ENCODE results near the gene IL1R2. TPM values are rescaled to one million over a fixed set of nuclear protein-coding genes. Genes with fewer than 3 reads are reported as not detected.

The IL1R2 gene
- total RNA-seq, 4 donors from 2014 or later: 1.1 to 25.2 (median 10.0) TPM

DNA sequence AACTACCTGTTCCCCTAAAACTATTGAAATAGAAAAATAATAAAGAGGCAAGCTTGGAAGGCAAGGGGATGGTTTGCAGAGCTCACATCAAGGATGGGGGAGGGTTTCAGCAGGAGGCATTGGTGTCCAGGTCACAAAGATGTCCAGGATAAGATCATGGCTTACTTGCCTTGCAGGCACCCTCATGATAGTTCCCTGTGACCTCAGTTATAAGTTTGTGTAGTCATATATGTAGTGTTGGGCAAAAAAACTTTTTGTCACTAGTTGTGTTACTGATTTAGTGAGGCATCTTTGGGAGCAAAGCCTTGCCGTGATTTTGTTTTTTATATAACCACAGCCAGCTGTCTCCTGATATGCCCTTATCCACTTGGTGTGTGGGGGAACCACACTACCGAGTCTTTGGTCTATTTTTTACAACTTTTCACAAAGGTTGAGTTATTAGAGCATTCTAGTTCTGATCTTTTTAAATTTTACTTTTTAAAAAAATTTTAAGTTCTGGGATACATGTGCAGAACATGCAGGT is 53.3 kb downstream of the IL1R2 start:
- Histone ChIP-seq H3K36me3 (no peaks in the 10 kb centered on the region), H3K27me3 (no peaks in the 10 kb centered on the region), H3K4me1 (peaks cover 3 to 32% (median 9%) of the 10 kb centered on the region in 3 donors), H3K9me3 (no peaks in the 10 kb centered on the region), H3K4me3 (no peak overlapping the region), H3K27ac (no peak overlapping the region)
- no peak for TF ChIP-seq EP300 (IDR thresholded peaks at IDR 0.05)
- no peak for TF ChIP-seq POLR2A (IDR thresholded peaks at IDR 0.05)
- TF ChIP-seq, protein P1, sequence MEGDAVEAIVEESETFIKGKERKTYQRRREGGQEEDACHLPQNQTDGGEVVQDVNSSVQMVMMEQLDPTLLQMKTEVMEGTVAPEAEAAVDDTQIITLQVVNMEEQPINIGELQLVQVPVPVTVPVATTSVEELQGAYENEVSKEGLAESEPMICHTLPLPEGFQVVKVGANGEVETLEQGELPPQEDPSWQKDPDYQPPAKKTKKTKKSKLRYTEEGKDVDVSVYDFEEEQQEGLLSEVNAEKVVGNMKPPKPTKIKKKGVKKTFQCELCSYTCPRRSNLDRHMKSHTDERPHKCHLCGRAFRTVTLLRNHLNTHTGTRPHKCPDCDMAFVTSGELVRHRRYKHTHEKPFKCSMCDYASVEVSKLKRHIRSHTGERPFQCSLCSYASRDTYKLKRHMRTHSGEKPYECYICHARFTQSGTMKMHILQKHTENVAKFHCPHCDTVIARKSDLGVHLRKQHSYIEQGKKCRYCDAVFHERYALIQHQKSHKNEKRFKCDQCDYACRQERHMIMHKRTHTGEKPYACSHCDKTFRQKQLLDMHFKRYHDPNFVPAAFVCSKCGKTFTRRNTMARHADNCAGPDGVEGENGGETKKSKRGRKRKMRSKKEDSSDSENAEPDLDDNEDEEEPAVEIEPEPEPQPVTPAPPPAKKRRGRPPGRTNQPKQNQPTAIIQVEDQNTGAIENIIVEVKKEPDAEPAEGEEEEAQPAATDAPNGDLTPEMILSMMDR (IDR thresholded peaks at IDR 0.05): no peak
- TF ChIP-seq POLR2AphosphoS5 (IDR thresholded peaks at IDR 0.05): no peak
- WGBS, 2 donors (ENCODE audit: low coverage in 1 of 2): 88 to 94% methylated on average over 2 of the region's 2 CpGs
- no peak for ATAC-seq

DNA sequence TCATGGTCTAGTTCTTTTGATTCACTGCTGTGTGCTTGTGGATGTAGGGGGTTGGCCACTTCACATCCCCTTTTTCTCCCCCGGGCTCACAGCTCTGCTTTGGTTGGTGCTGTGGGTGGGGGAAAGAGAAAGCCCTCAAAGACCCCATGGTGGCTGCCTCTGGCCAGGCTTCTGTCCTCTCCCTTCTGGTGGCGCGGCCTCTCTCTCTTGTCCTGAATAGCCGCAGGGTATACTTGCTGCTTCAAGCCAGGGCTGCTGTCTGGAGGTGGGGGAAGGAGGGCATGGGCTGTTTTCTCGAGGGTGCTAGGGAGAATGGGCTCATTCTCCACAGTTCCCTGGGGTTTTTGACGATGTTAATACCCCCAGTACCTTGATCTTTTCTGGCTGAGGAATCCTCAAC is 53.9 kb downstream of the IL1R2 start:
- H3K27me3 ChIP-seq: no peaks in the 10 kb centered on the region
- H3K27ac ChIP-seq: peak overlapping the region in 3 of 4 donors; percentile 38 to 63 (median 56)
- H3K4me1 ChIP-seq: peaks cover 5 to 39% (median 13%) of the 10 kb centered on the region in 3 donors
- H3K4me3 ChIP-seq: no peak overlapping the region
- WGBS, 2 donors (ENCODE audit: low coverage in 1 of 2): 70% methylated on average over 2 of the region's 6 CpGs; no CpG with 5 or more reads in 1 of the 2 donors
- no peak for ATAC-seq
- no peaks in the 10 kb centered on the region for H3K9me3 ChIP-seq
- no peaks in the 10 kb centered on the region for H3K36me3 ChIP-seq
- TF ChIP-seq POLR2A (IDR thresholded peaks at IDR 0.05): no peak
- no peak for TF ChIP-seq EP300 (IDR thresholded peaks at IDR 0.05)
- TF ChIP-seq POLR2AphosphoS5 (IDR thresholded peaks at IDR 0.05): no peak
- TF ChIP-seq, protein P1 (IDR thresholded peaks at IDR 0.05): no peak

DNA sequence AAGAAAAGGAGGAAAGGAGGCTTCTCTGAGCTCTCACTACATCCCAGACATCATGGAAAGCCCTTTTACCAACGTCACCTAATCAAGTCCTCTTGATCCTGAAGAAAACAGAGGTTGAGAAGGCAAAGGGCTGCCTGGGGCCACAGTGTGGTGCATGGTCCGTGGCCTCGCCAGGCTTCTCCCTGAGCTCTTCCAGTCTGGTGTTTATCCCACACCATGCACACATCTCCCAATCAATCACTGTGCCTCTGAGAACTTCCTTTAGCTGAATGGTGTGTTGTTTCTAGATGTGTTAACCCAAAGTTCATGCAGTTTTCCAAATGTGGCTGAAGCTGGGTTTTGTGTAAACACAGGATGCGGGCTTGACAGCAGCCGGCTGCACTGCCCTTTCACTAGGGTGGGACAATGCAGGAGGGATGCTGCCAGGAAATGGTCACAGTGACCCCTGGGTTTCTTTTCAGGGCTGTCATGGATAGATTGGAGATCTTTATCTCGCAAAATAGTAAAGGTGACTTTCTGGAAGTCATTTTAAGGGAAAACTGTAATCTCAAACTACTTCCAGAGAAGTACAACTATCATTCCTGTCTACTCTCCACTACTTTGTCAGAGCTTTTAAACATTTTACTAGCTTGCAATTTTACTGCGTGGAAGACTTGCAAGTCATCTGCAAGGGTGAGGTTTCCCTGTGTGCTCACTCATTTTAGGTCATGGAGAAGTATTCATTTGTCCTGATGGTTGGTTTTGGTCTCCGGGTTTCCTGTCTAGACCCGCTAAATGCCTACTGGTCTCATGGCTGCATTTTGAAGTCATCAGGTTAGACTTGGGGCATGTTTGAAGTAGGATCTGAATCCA is 54.6 kb downstream of the IL1R2 start:
- H3K27me3 ChIP-seq: no peaks in the 10 kb centered on the region
- no peaks in the 10 kb centered on the region for H3K36me3 ChIP-seq
- no peak overlapping the region for H3K4me3 ChIP-seq
- no peaks in the 10 kb centered on the region for H3K9me3 ChIP-seq
- peaks cover 9 to 45% (median 13%) of the 10 kb centered on the region in 3 donors for H3K4me1 ChIP-seq
- peak overlapping the region in 3 of 4 donors; percentile 38 to 63 (median 56) for H3K27ac ChIP-seq
- ATAC-seq: peak; percentile 9
- peak; percentile 79 for TF ChIP-seq POLR2AphosphoS5 (IDR thresholded peaks at IDR 0.05)
- no peak for TF ChIP-seq POLR2A (IDR thresholded peaks at IDR 0.05)
- TF ChIP-seq EP300 (IDR thresholded peaks at IDR 0.05): no peak
- TF ChIP-seq, protein P1 (IDR thresholded peaks at IDR 0.05): no peak
- 25 to 55% methylated on average over 2 to 4 of the region's 9 CpGs for WGBS, 2 donors (ENCODE audit: low coverage in 1 of 2)

- WGBS, 2 donors (ENCODE audit: low coverage in 1 of 2): 80 to 85% methylated on average over 2 of the region's 8 CpGs
- Histone ChIP-seq H3K9me3 (no peaks in the 10 kb centered on the region), H3K27me3 (no peaks in the 10 kb centered on the region), H3K4me3 (no peak overlapping the region), H3K36me3 (no peaks in the 10 kb centered on the region), H3K4me1 (peaks cover 13 to 58% (median 20%) of the 10 kb centered on the region in 3 donors), H3K27ac (peak overlapping the region in 3 of 4 donors; percentile 48 to 85 (median 84))
- ATAC-seq: peak; percentile 64
- TF ChIP-seq EP300 (IDR thresholded peaks at IDR 0.05) (no peak), POLR2AphosphoS5 (IDR thresholded peaks at IDR 0.05) (peak; percentile 91)
Observed at GRCh38 chr2:102048465-102048864, 56.7 kb downstream of the IL1R2 start.

- 38 to 52% methylated on average over 6 to 8 of the region's 10 CpGs for WGBS, 2 donors (ENCODE audit: low coverage in 1 of 2)
- TF ChIP-seq POLR2A (IDR thresholded peaks at IDR 0.05) (no peak), EP300 (IDR thresholded peaks at IDR 0.05) (no peak), POLR2AphosphoS5 (IDR thresholded peaks at IDR 0.05) (peak; percentile 93)
- TF ChIP-seq, protein P1 (IDR thresholded peaks at IDR 0.05): peak in 1 of 4 experiments; percentile 30
- H3K9me3 ChIP-seq: no peaks in the 10 kb centered on the region
- H3K4me3 ChIP-seq: no peak overlapping the region
- H3K27me3 ChIP-seq: no peaks in the 10 kb centered on the region
- H3K27ac ChIP-seq: peak overlapping the region; percentile 68 to 93 (median 84)
- no peaks in the 10 kb centered on the region for H3K36me3 ChIP-seq
- H3K4me1 ChIP-seq: peaks cover 13 to 58% (median 20%) of the 10 kb centered on the region in 3 donors
- ATAC-seq: peak; percentile 33
Observed at GRCh38 chr2:102049756-102050443, 58.1 kb downstream of the IL1R2 start.
